Upper lobe of left lung (tissue), 4 donors: ENCODE results near the gene UBE2E2.

ENCODE experiments used
- CTCF ChIP-seq, 6 experiments: fragments of 450-650 bp in 4 of 6; fragments of 200-600 bp in 2 of 6; sonication (generic) in 2 of 6; IDR thresholded peaks; one replicate each; pipeline ENCODE4 v1.5.1; 2016 to 2019; ENCODE audit warnings: antibody characterized with exemption in 6 of 6
- POLR2A ChIP-seq, 4 donors: fragments of 450-650 bp; IDR thresholded peaks; one replicate each; pipeline ENCODE4 v1.5.1; 2016 to 2017; ENCODE audit warnings: antibody characterized with exemption in 4 of 4, mild to moderate bottlenecking in 2 of 4
- POLR2AphosphoS5 ChIP-seq, 2 donors: sonication (generic); formaldehyde crosslinking; IDR thresholded peaks; one replicate each; pipeline ENCODE4 v1.5.1; 2017; ENCODE audit warnings: antibody characterized with exemption in 2 of 2

GRCh38 chr3:23248594-23249131, 45.5 kb downstream of the UBE2E2 start:
- TF ChIP-seq CTCF (IDR thresholded peaks at IDR 0.05) (no peak), POLR2A (IDR thresholded peaks at IDR 0.05) (no peak), POLR2AphosphoS5 (IDR thresholded peaks at IDR 0.05) (no peak)
